ENCODE data around the gene ZBTB14.

Gene ZBTB14
- 31.9 to 67.4 reads per million in 2 donors for total RNA-seq

GRCh38 chr18:5295231-5295920 is at the start of gene ZBTB14:
ZBTB14 (minus strand) TSS chr18:5295726; CDS start chr18:5293246, 2,480 bp downstream.
- peak; percentile 60 for DNase-seq

GRCh38 chr18:5339202-5339834 is 43.8 kb upstream of the ZBTB14 start:
- no peak for DNase-seq

- no peak for DNase-seq
Measured at GRCh38 chr18:5334456-5335075, 39.0 kb upstream of the ZBTB14 start.

GRCh38 chr18:5318061-5318700 is 22.7 kb upstream of the ZBTB14 start:
- DNase-seq = no peak

GRCh38 chr18:5317186-5317585 is 21.7 kb upstream of the ZBTB14 start:
- no peak for DNase-seq

GRCh38 chr18:5315838-5316237 is 20.3 kb upstream of the ZBTB14 start:
- no peak for DNase-seq

- no peak for DNase-seq
Measured at GRCh38 chr18:5311301-5311989, 15.9 kb upstream of the ZBTB14 start.

- no peak for DNase-seq
Measured at GRCh38 chr18:5309888-5310470, 14.5 kb upstream of the ZBTB14 start.

- DNase-seq = no peak
Measured at GRCh38 chr18:5305835-5306234, 10.3 kb upstream of the ZBTB14 start.

- DNase-seq = no peak
Measured at GRCh38 chr18:5304232-5304631, 8.7 kb upstream of the ZBTB14 start.

GRCh38 chr18:5303636-5304035 is 8.1 kb upstream of the ZBTB14 start:
- no peak for DNase-seq

- no peak for DNase-seq
Measured at GRCh38 chr18:5302606-5303005, 7.1 kb upstream of the ZBTB14 start.

GRCh38 chr18:5300476-5301010 is 5.0 kb upstream of the ZBTB14 start:
- DNase-seq = no peak

- no peak for DNase-seq
Measured at GRCh38 chr18:5298156-5298852, 2.8 kb upstream of the ZBTB14 start.

GRCh38 chr18:5297597-5297996 is 2.1 kb upstream of the ZBTB14 start:
- no peak for DNase-seq

- peak; percentile 58 for DNase-seq
Measured at GRCh38 chr18:5296706-5297320, 1.3 kb upstream of the ZBTB14 start.

- DNase-seq = peak; percentile 96
Measured at GRCh38 chr18:5295981-5296705, 617 bp upstream of the ZBTB14 start.

- peak; percentile 53 for DNase-seq
Measured at GRCh38 chr18:5294457-5295230, 882 bp downstream of the ZBTB14 start.

- DNase-seq = no peak
Measured at GRCh38 chr18:5294113-5294456, 1.4 kb downstream of the ZBTB14 start.

GRCh38 chr18:5288517-5288935 is 7.0 kb downstream of the ZBTB14 start:
- DNase-seq = no peak
